ENCODE measurements around the gene TIMM22. TPM values are rescaled to one million over a fixed set of nuclear protein-coding genes. Genes with fewer than 3 reads are reported as not detected.

Gene TIMM22
- total and polyA plus RNA-seq, 2 of the 13 experiments (the other 11 are each of a cell fraction or from before 2014, with no cell fraction given): 6.2 to 15.5 TPM

- no peak for TF ChIP-seq ARID5B (CRISPR knock-in tag; IDR thresholded peaks at IDR 0.05)
- no peak for TF ChIP-seq KDM4B (CRISPR knock-in tag; IDR thresholded peaks at IDR 0.05)
- no peak for TF ChIP-seq ZNF543 (CRISPR knock-in tag; IDR thresholded peaks at IDR 0.05)
- no peak for TF ChIP-seq SMAD1 (CRISPR knock-in tag; IDR thresholded peaks at IDR 0.05; ENCODE audit: borderline replicate concordance, low read depth)
- TF ChIP-seq ZNF552 (CRISPR knock-in tag; IDR thresholded peaks at IDR 0.05; ENCODE audit: borderline replicate concordance): no peak
- TF ChIP-seq SNRNP70 (IDR thresholded peaks at IDR 0.05; ENCODE audit: low read depth, low read length): no peak
- TF ChIP-seq FOSL2 (CRISPR knock-in tag; IDR thresholded peaks at IDR 0.05): no peak
Observed at GRCh38 chr17:979539-980405, 17.2 kb upstream of the TIMM22 start, which contains the start of gene NXN (continued).
